Sigmoid colon (tissue), 7 donors: Measurements from ENCODE around the gene RNF151. TPM values are rescaled to one million over a fixed set of nuclear protein-coding genes. Genes with fewer than 3 reads are reported as not detected.

Experiments
- DNase-seq: peaks from one replicate; pipeline ENCODE4 v3.0.0-alpha.2; 2019
- H3K27ac ChIP-seq, 4 donors: fragments of 200-600 bp; sonication (generic); one replicate each; pipeline ENCODE4 v1.5.1; 2016 to 2019; ENCODE audit warnings: mild to moderate bottlenecking in 1 of 4
- H3K27me3 ChIP-seq, 3 donors: fragments of 200-600 bp; sonication (generic); one replicate each; pipeline ENCODE4 v1.5.1; 2019; ENCODE audit warnings: mild to moderate bottlenecking in 1 of 3
- H3K36me3 ChIP-seq, 4 donors: fragments of 200-600 bp; sonication (generic); one replicate each; pipeline ENCODE4 v1.5.1; 2016 to 2019
- H3K4me1 ChIP-seq, 4 donors: fragments of 200-600 bp; sonication (generic); one replicate each; pipeline ENCODE4 v1.5.1; 2017 to 2019
- H3K4me3 ChIP-seq, 4 donors: fragments of 200-600 bp; sonication (generic); one replicate each; pipeline ENCODE4 v1.5.1; 2017 to 2019; ENCODE audit warnings: mild to moderate bottlenecking in 2 of 4, moderate library complexity in 1 of 4
- H3K9me3 ChIP-seq, 4 donors: fragments of 200-600 bp in 3 of 4; sonication (generic) in 3 of 4; one replicate each; pipeline versions ENCODE4 v1.5.1 to v1.6.1; 2013 to 2019
- EP300 ChIP-seq, 4 donors: sonication (generic); formaldehyde crosslinking; IDR thresholded peaks; one replicate each; pipeline ENCODE4 v1.6.1; 2017; ENCODE audit warnings: antibody characterized with exemption in 4 of 4
- POLR2A ChIP-seq, 2 donors: fragments of 450-650 bp; IDR thresholded peaks; one replicate each; pipeline ENCODE4 v1.6.1; 2016; ENCODE audit warnings: antibody characterized with exemption in 2 of 2, mild to moderate bottlenecking in 2 of 2, moderate library complexity in 2 of 2
- POLR2AphosphoS5 ChIP-seq, 4 donors: sonication (generic); formaldehyde crosslinking; IDR thresholded peaks; one replicate each; pipeline ENCODE4 v1.6.1; 2017; ENCODE audit warnings: antibody characterized with exemption in 4 of 4
- WGBS, 2 donors: extraction: QIAGEN DNeasy Blood & Tissue Kit; methylation state at CpG; one replicate each; pipeline ENCODE4 v1.1.7; 2013; 5-methylcytosine and 5-hydroxymethylcytosine counted together
- intact Hi-C: fragments of 100-400 bp; cut with DNase I; formaldehyde crosslinking; loops from one replicate; pipeline ENCODE4 v1.15.1; 2023
- polyA plus RNA-seq, 3 donors: library from polyadenylated mRNA; stranded (reverse); fragments of 200-250 nt; gene quantifications; one replicate each; pipeline ENCODE4 v1.2.3, GENCODE V29; 2013
- total RNA-seq, 4 donors: library from RNA; depleted of rRNA; stranded (reverse); fragments of >200 nt; gene quantifications; one replicate each; pipeline ENCODE4 v1.1.0, GENCODE V29; 2016
- TF ChIP-seq, protein P1 (sequence below), 4 experiments: fragments of 450-650 bp in 3 of 4; fragments of 200-600 bp in 1 of 4; IDR thresholded peaks; one replicate each; pipeline ENCODE4 v1.5.1; 2016 to 2019; ENCODE audit warnings: antibody characterized with exemption in 4 of 4, mild to moderate bottlenecking in 3 of 4, moderate library complexity in 2 of 4
- donor health status: healthy with polysubstance abuse.
- donor health status: Bipolar disorder and iron deficiency.
- donor health status: healthy.

RNF151 gene
- total and polyA plus RNA-seq, 7 donors = 0.10 TPM; not detected in 6

DNA sequence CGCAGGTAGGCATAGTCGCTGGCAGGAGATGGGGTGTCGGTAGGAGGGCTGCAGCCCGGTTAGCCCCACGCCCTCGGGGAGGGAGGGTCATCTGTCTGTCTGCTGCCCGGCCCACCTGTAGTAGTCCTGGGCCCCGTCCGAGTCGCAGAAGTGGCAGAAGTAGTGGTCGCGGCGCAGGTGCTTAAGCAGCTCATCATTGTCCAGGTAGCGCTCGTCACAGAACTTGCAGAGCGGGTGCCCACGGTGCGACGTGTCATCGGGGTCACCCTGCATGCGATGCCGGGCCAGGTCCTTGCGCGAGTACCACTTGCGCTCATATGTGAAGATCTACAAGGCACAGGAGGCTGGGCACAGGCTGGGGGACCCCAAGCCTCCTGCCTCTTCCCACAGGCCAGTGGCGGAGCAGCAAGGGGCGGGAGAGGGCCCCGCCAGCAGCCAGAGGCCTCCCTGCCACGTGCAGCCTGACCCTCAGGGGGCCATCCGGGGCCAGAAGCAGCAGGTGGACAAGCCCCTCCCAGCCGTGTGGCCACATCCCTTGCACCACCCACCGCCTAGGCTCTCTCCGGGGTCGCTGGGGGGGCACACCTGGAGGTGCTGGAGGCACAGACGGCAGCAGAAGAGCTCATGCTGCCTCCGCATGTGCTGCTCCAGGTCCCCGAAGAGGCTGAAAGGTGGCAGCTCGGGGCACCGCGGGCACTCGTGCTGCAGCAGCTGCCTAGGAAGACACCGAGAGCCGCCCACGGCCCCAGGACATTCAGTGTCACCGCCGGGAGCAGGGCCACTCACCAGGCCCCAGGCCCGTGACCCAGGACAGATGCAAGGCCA lies 36.0 kb downstream of the RNF151 start:
- Histone ChIP-seq H3K36me3 (peaks cover 36 to 59% (median 49%) of the 10 kb centered on the region in 4 donors), H3K9me3 (no peaks in the 10 kb centered on the region), H3K4me1 (peaks cover 0 to 45% (median 42%) of the 10 kb centered on the region in 4 donors), H3K4me3 (no peak overlapping the region), H3K27ac (no peak overlapping the region), H3K27me3 (no peaks in the 10 kb centered on the region)
- WGBS, 2 donors = 94 to 95% methylated on average over 47 of the region's 47 CpGs
- intact Hi-C loops = no loop called here
- no peak for TF ChIP-seq POLR2A (IDR thresholded peaks at IDR 0.05)
- TF ChIP-seq, protein P1, sequence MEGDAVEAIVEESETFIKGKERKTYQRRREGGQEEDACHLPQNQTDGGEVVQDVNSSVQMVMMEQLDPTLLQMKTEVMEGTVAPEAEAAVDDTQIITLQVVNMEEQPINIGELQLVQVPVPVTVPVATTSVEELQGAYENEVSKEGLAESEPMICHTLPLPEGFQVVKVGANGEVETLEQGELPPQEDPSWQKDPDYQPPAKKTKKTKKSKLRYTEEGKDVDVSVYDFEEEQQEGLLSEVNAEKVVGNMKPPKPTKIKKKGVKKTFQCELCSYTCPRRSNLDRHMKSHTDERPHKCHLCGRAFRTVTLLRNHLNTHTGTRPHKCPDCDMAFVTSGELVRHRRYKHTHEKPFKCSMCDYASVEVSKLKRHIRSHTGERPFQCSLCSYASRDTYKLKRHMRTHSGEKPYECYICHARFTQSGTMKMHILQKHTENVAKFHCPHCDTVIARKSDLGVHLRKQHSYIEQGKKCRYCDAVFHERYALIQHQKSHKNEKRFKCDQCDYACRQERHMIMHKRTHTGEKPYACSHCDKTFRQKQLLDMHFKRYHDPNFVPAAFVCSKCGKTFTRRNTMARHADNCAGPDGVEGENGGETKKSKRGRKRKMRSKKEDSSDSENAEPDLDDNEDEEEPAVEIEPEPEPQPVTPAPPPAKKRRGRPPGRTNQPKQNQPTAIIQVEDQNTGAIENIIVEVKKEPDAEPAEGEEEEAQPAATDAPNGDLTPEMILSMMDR (IDR thresholded peaks at IDR 0.05) = no peak
- TF ChIP-seq EP300 (IDR thresholded peaks at IDR 0.05) = no peak
- TF ChIP-seq POLR2AphosphoS5 (IDR thresholded peaks at IDR 0.05) = no peak
- no peak for DNase-seq

DNA sequence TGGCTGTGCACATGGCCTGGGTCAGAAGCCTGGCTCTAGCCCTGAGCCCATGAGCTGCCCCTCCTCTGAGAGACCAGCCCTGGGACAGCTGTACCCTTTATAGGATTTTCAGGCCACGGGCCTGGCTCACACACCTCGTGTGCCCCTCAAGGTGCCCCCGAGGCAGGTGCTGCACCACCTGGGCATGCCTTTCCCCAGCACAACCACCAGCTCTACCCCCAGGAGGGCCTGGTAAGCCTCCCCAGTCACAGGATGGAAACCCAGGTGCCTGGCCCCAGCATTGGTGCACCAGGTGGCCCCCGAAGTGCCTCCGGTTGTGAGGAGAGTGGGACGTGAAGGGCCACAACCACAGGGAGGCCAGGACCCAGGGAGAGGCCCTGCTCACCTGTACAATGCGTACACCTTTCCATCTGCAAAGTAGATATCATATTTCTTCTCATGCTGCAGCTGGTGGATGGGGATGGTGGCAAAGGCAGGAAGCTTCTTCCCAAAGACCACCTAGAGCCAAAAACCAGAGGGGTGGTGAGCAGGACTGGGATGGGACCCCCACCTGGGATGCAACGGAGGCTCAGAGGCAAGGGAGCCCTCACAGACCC lies 36.7 kb downstream of the RNF151 start:
- Histone ChIP-seq H3K4me3 (no peak overlapping the region), H3K9me3 (no peaks in the 10 kb centered on the region), H3K4me1 (peaks cover 0 to 52% (median 46%) of the 10 kb centered on the region in 4 donors), H3K36me3 (peaks cover 36 to 52% (median 43%) of the 10 kb centered on the region in 4 donors), H3K27ac (peak overlapping the region in 1 of 4 donors; percentile 37), H3K27me3 (no peaks in the 10 kb centered on the region)
- intact Hi-C loops = no loop called here
- no peak for TF ChIP-seq POLR2A (IDR thresholded peaks at IDR 0.05)
- TF ChIP-seq POLR2AphosphoS5 (IDR thresholded peaks at IDR 0.05) = no peak
- TF ChIP-seq, protein P1 (IDR thresholded peaks at IDR 0.05) = no peak
- no peak for TF ChIP-seq EP300 (IDR thresholded peaks at IDR 0.05)
- WGBS, 2 donors = 72 to 83% methylated on average over 8 of the region's 8 CpGs
- DNase-seq = no peak

DNA sequence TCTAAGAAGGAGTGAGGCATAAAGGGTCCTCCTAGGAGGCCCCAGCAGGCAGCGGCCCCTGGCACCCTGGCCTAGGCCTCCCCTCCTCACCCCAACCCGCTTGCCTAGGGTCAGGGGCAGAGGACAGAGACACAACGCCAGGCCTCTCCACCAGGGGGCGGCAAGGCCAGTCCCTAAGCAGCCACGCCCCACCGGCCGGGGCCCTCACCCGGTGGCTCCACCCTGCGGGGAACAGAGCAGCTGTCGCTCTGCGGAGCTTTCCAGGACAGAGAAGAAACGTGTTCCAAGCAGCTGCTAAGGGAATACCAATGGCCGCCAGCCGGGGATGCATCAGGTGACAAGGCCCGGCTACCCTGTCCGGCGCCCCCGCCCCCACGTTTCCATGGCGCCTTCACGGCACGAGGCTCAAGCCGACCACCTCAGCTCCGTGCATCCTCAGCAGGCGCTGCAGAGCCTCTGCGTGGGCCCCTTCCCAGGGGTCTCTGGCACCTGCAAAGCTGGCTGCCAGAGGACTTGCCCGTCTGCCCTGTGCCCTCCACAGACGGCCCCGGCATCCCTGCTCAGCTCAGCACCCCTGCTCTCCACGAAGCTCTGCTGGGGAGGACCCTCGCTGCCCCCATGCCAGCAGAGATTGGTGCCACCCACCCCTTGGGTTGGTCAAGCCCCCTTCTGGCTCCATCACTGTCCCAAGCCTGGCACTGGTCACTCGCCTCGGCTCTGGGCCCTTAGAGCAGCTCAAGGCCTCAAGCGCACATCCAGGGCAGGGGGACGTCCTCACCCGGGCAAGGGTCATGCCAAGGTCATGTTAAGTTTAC lies 37.4 kb downstream of the RNF151 start:
- peaks cover 29 to 45% (median 37%) of the 10 kb centered on the region in 4 donors for H3K36me3 ChIP-seq
- no peaks in the 10 kb centered on the region for H3K27me3 ChIP-seq
- peaks cover 0 to 59% (median 53%) of the 10 kb centered on the region in 4 donors for H3K4me1 ChIP-seq
- TF ChIP-seq EP300 (IDR thresholded peaks at IDR 0.05) (no peak), POLR2AphosphoS5 (IDR thresholded peaks at IDR 0.05) (no peak), POLR2A (IDR thresholded peaks at IDR 0.05) (no peak)
- TF ChIP-seq, protein P1 (IDR thresholded peaks at IDR 0.05) = peak; percentile 64 to 92 (median 87)
- H3K9me3 ChIP-seq = no peaks in the 10 kb centered on the region
- peak overlapping the region in 2 of 4 donors; percentile 15 to 37 for H3K27ac ChIP-seq
- H3K4me3 ChIP-seq = peak overlapping the region in 2 of 4 donors; percentile 1 to 17
- DNase-seq = peak; percentile 93
- whole genome bisulfite sequencing, 2 donors = 21 to 32% methylated on average over 36 of the region's 36 CpGs
- intact Hi-C loops = no loop called here

DNA sequence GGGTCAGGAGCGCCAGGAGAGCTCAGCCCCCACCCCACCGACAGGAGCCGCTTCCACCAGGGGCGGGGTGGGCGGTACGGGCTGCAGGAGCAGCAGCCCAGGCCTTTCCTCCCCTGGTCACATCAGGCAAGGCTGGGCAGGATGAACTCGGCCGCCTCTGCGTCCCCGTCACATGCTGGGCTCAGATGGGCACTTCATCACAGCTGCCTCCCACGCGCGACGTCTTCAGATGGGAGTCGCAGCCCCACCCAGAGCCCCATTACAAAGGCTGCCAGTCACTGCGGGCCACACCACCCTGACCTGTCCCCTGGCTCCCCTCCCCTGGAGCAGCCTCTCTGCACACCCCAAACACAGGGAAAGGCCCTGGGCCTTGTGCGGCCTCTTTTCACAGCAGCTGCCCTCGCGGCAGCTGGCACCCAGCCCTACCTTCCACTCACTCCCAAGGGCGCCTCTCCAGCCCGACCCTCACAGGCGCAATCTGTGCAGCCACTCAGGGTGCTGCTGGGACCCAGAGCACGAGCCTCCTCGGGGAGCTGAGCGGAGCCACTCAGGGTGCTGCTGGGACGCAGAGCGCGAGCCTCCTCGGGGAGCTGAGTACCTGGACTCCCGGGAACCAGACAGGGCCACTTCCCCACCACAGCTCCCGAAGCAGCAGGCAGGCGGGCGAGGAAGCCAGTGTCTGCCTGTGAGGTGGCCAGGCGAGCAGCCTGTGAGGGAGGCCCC lies 38.3 kb downstream of the RNF151 start:
- 84 to 85% methylated on average over 34 of the region's 34 CpGs for WGBS, 2 donors
- intact Hi-C loops = no loop called here
- H3K9me3 ChIP-seq = no peaks in the 10 kb centered on the region
- no peak for DNase-seq
- H3K4me3 ChIP-seq = no peak overlapping the region
- no peaks in the 10 kb centered on the region for H3K27me3 ChIP-seq
- TF ChIP-seq, protein P1 (IDR thresholded peaks at IDR 0.05) = no peak
- TF ChIP-seq POLR2A (IDR thresholded peaks at IDR 0.05) (no peak), EP300 (IDR thresholded peaks at IDR 0.05) (no peak), POLR2AphosphoS5 (IDR thresholded peaks at IDR 0.05) (no peak)
- peaks cover 0 to 63% (median 54%) of the 10 kb centered on the region in 4 donors for H3K4me1 ChIP-seq
- peaks cover 20 to 36% (median 28%) of the 10 kb centered on the region in 4 donors for H3K36me3 ChIP-seq
- peak overlapping the region in 1 of 4 donors; percentile 37 for H3K27ac ChIP-seq
